ENCODE measurements around the gene CLEC1B. TPM values are rescaled to one million over a fixed set of nuclear protein-coding genes. Genes with fewer than 3 reads are reported as not detected.
"Not testable (repeated sequence)": the region's sequence is repeated elsewhere in the genome, so short reads cannot be mapped to it uniquely, and the experiment has no call there.

Gene CLEC1B
- total RNA-seq, 3 donors from 2014 or later, result not detected

DNA sequence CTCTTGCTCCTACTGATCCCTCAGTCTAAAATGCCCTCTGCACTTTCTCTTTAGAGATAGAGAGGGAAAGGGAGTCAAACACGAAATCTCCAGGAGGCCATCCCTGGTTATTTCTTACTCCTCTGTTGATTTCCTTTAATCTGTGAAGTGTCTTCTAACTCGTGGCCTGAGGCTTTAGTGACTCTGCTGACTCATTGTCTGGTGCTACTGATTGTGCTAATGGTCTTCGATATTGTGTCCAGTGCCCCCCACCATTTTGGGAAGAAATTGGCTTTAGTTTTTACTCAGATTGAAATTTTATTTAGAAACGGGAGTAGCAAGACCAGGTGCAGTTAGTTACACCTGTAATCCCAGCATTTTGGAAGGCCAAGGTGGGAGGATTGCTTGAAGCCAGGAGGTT lies 32.4 kb upstream of the CLEC1B start:
- Histone ChIP-seq H3K27ac (no peak overlapping the region), H3K36me3 (no peaks in the 10 kb centered on the region), H3K4me3 (no peak overlapping the region), H3K4me1 (no peaks in the 10 kb centered on the region), H3K9me3 (no peaks in the 10 kb centered on the region), H3K27me3 (no peaks in the 10 kb centered on the region)
- intact Hi-C loops (cut with DNase I; ENCODE audit: low total_unique reads), result loop anchor here (10.0 kb wide), 1 partner anchor 103 kb away; the partner anchor contains the start of gene CLEC7A
- no peak for DNase-seq (ENCODE audit: low spot score in 2 of 2)
- no peak for TF ChIP-seq POLR2AphosphoS5 (IDR thresholded peaks at IDR 0.05)
- no peak for TF ChIP-seq POLR2A (IDR thresholded peaks at IDR 0.05)
- TF ChIP-seq, protein P1, sequence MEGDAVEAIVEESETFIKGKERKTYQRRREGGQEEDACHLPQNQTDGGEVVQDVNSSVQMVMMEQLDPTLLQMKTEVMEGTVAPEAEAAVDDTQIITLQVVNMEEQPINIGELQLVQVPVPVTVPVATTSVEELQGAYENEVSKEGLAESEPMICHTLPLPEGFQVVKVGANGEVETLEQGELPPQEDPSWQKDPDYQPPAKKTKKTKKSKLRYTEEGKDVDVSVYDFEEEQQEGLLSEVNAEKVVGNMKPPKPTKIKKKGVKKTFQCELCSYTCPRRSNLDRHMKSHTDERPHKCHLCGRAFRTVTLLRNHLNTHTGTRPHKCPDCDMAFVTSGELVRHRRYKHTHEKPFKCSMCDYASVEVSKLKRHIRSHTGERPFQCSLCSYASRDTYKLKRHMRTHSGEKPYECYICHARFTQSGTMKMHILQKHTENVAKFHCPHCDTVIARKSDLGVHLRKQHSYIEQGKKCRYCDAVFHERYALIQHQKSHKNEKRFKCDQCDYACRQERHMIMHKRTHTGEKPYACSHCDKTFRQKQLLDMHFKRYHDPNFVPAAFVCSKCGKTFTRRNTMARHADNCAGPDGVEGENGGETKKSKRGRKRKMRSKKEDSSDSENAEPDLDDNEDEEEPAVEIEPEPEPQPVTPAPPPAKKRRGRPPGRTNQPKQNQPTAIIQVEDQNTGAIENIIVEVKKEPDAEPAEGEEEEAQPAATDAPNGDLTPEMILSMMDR (IDR thresholded peaks at IDR 0.05), result no peak

DNA sequence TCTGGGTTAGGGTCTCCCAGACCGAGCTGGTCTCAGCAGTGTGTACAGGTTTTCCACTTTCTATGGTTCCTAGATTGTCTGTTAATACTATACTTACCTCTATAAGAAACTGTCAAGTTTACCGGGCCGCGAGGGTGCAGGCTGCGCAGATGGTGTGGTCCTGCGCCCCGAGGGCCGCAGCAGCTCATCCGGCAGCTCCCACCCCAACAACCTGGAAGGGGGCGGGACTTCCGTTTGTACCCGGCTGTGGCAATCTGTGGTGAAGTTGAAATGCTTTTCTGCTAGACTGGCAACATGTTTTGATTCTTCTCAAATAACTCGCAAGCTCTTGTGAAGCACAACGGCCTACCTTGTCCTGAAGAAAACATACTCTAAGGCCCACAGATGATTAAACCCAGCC lies 31.5 kb upstream of the CLEC1B start, which contains the start of gene CLEC9A:
Gene CLEC9A (plus strand): TSS at position 237 of the 400 bp plus-strand sequence. CDS start 22,006 bp downstream, outside the sequence.
- intact Hi-C loops (cut with DNase I; ENCODE audit: low total_unique reads), result loop anchor here (10.0 kb wide), 1 partner anchor 104 kb away; the partner anchor contains the start of gene CLEC7A
- Histone ChIP-seq H3K4me3 (no peak within 1 kb of the TSS), H3K36me3 (no peaks in the 10 kb centered on the region), H3K9me3 (no peaks in the 10 kb centered on the region), H3K4me1 (no peaks in the 10 kb centered on the region), H3K27ac (no peak within 1 kb of the TSS), H3K27me3 (no peaks in the 10 kb centered on the region)
- DNase-seq (ENCODE audit: low spot score in 2 of 2), result no peak
- no peak for TF ChIP-seq POLR2A (IDR thresholded peaks at IDR 0.05)
- no peak for TF ChIP-seq POLR2AphosphoS5 (IDR thresholded peaks at IDR 0.05)
- TF ChIP-seq, protein P1 (IDR thresholded peaks at IDR 0.05), result no peak

DNA sequence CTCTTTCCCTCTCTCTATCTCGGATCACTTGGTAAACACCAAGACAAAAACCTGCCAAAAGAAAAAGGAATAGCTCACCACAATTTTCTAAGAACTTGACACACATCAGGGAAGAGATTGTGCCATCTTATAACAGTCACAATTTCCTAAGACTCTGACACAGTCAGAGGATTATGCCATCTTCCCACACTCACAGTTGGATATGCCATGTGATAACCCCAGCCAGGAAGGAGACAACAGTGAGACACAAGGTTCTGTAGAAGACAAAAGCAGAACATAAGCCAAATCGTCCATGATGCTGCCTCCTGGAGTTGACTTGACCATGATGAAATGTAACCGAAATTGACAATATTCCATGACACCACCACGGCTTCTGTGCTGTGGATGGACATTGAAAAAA lies 28.8 kb upstream of the CLEC1B start:
- H3K27me3 ChIP-seq, result no peaks in the 10 kb centered on the region
- no peaks in the 10 kb centered on the region for H3K9me3 ChIP-seq
- intact Hi-C loops (cut with DNase I; ENCODE audit: low total_unique reads), result no loop called here
- no peaks in the 10 kb centered on the region for H3K36me3 ChIP-seq
- no peak overlapping the region for H3K27ac ChIP-seq
- TF ChIP-seq POLR2AphosphoS5 (IDR thresholded peaks at IDR 0.05) (no peak), POLR2A (IDR thresholded peaks at IDR 0.05) (no peak)
- TF ChIP-seq, protein P1 (IDR thresholded peaks at IDR 0.05), result no peak
- DNase-seq (ENCODE audit: low spot score in 2 of 2), result no peak
- no peaks in the 10 kb centered on the region for H3K4me1 ChIP-seq
- H3K4me3 ChIP-seq, result no peak overlapping the region

DNA sequence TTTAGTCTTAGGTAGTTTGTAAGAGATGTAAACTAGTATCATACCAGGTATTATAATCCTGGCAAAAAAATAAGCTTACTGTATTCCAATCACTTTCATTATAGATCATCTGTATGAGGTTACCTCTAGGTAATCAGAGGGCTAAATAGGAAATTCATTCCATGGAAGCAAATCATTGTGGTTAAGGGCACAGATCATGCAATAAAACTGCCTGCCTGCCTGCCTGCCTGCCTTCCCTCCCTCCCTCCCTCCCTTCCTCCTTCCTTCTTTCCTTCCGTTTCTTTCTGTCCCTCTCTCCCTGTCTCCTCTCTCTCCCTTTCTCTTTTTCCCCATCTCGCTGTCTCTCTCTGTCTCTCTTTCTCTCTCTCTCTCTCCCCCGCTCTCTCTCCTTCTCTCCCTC lies 28.4 kb upstream of the CLEC1B start:
- intact Hi-C loops (cut with DNase I; ENCODE audit: low total_unique reads), result no loop called here

DNA sequence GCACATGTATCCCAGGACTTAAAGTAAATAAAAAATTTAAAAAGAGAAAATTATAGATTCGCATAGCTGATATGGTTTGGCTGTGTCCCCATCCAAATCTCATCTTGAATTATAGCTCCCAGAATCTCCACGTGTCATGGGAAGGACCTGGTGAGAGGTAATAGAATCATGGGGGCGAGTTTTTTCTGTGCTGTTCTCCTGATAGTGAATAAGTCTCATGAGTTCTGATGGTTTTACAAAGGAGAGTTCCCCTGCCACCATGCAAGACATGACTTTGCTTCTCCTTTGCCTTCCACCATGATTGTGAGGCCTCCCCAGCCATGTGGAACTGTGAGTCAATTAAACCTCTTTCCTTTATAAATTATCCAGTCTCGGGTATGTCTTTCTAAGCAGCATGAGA lies 27.7 kb upstream of the CLEC1B start:
- H3K27ac ChIP-seq; H3K4me1 ChIP-seq; H3K27me3 ChIP-seq; H3K36me3 ChIP-seq; intact Hi-C loops (cut with DNase I; ENCODE audit: low total_unique reads); DNase-seq (ENCODE audit: low spot score in 2 of 2); H3K9me3 ChIP-seq; H3K4me3 ChIP-seq: not testable (repeated sequence)

More for the DNA sequence above, 28.4 kb upstream of the CLEC1B start:
- Histone ChIP-seq H3K27me3 (no peaks in the 10 kb centered on the region), H3K4me1 (no peaks in the 10 kb centered on the region), H3K27ac (no peak overlapping the region), H3K36me3 (no peaks in the 10 kb centered on the region), H3K9me3 (no peaks in the 10 kb centered on the region), H3K4me3 (no peak overlapping the region)
- TF ChIP-seq POLR2A (IDR thresholded peaks at IDR 0.05) (no peak), POLR2AphosphoS5 (IDR thresholded peaks at IDR 0.05) (no peak)
- TF ChIP-seq, protein P1 (IDR thresholded peaks at IDR 0.05), result no peak
- DNase-seq (ENCODE audit: low spot score in 2 of 2), result no peak

DNA sequence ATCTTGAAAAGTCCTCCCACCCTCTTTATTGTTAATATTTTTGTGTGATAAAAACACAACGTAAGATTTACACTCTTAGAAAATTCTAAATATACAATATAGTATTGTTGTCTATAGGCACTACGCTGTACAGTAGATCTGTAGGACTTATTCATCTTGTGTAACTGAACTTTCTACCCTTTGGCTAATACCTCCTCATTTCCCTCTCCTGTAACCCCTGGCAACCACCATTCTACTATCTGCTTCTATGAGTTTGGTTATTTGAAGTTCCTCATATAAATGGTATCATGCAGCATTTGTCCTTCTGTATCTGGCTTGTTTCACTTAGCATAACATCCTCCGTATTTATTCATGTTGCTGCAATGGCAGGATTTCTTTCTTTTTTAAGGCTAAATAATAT lies 26.3 kb upstream of the CLEC1B start:
- DNase-seq (ENCODE audit: low spot score in 2 of 2), result no peak
- no peaks in the 10 kb centered on the region for H3K36me3 ChIP-seq
- no peaks in the 10 kb centered on the region for H3K27me3 ChIP-seq
- TF ChIP-seq POLR2AphosphoS5 (IDR thresholded peaks at IDR 0.05), result no peak
- TF ChIP-seq POLR2A (IDR thresholded peaks at IDR 0.05), result no peak
- TF ChIP-seq, protein P1 (IDR thresholded peaks at IDR 0.05), result no peak
- no peaks in the 10 kb centered on the region for H3K9me3 ChIP-seq
- no peak overlapping the region for H3K27ac ChIP-seq
- no peaks in the 10 kb centered on the region for H3K4me1 ChIP-seq
- intact Hi-C loops (cut with DNase I; ENCODE audit: low total_unique reads), result no loop called here
- H3K4me3 ChIP-seq, result no peak overlapping the region

All from breast epithelium (tissue), 4 donors.